ENCODE measurements around the gene MFSD2A. TPM values are rescaled to one million over a fixed set of nuclear protein-coding genes. Genes with fewer than 3 reads are reported as not detected.

MFSD2A gene
- total RNA-seq, 1 experiment from 2014 or later, result 8.0 TPM

DNA sequence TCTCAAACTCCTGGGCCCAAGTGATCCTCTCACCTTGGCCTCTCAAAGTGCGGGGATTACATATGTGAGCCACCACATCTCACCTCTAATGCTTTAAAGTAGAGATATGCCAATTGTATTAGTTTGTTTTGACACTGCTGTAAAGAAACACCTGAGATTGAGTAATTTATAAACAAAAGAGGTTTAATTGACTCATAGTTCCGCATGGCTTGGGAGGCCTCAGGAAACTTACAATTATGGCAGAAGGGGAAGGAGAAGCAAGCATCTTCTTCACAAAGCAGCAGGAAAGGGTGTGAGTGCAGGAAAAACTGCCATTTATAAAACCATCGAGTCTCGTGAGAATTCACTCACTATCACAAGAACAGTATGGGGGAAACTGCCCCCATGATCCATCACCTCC is 49.8 kb upstream of the MFSD2A start (continued):
- TF ChIP-seq, protein P1, sequence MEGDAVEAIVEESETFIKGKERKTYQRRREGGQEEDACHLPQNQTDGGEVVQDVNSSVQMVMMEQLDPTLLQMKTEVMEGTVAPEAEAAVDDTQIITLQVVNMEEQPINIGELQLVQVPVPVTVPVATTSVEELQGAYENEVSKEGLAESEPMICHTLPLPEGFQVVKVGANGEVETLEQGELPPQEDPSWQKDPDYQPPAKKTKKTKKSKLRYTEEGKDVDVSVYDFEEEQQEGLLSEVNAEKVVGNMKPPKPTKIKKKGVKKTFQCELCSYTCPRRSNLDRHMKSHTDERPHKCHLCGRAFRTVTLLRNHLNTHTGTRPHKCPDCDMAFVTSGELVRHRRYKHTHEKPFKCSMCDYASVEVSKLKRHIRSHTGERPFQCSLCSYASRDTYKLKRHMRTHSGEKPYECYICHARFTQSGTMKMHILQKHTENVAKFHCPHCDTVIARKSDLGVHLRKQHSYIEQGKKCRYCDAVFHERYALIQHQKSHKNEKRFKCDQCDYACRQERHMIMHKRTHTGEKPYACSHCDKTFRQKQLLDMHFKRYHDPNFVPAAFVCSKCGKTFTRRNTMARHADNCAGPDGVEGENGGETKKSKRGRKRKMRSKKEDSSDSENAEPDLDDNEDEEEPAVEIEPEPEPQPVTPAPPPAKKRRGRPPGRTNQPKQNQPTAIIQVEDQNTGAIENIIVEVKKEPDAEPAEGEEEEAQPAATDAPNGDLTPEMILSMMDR (IDR thresholded peaks at IDR 0.05 in 2 of 3, conservative IDR thresholded peaks at IDR 0.05 in 1 of 3; ENCODE audit: borderline replicate concordance in 1 of 3, insufficient read depth in 1 of 3, low read depth in 2 of 3, low read length in 2 of 3), result no peak
- TF ChIP-seq EZH2 (IDR thresholded peaks at IDR 0.05) (no peak), JUND (IDR thresholded peaks at IDR 0.05) (no peak), ELF1 (IDR thresholded peaks at IDR 0.05; ENCODE audit: borderline replicate concordance, low read depth) (no peak), SRF (IDR thresholded peaks at IDR 0.05; ENCODE audit: low read depth) (no peak)
- TF ChIP-seq, protein P2, sequence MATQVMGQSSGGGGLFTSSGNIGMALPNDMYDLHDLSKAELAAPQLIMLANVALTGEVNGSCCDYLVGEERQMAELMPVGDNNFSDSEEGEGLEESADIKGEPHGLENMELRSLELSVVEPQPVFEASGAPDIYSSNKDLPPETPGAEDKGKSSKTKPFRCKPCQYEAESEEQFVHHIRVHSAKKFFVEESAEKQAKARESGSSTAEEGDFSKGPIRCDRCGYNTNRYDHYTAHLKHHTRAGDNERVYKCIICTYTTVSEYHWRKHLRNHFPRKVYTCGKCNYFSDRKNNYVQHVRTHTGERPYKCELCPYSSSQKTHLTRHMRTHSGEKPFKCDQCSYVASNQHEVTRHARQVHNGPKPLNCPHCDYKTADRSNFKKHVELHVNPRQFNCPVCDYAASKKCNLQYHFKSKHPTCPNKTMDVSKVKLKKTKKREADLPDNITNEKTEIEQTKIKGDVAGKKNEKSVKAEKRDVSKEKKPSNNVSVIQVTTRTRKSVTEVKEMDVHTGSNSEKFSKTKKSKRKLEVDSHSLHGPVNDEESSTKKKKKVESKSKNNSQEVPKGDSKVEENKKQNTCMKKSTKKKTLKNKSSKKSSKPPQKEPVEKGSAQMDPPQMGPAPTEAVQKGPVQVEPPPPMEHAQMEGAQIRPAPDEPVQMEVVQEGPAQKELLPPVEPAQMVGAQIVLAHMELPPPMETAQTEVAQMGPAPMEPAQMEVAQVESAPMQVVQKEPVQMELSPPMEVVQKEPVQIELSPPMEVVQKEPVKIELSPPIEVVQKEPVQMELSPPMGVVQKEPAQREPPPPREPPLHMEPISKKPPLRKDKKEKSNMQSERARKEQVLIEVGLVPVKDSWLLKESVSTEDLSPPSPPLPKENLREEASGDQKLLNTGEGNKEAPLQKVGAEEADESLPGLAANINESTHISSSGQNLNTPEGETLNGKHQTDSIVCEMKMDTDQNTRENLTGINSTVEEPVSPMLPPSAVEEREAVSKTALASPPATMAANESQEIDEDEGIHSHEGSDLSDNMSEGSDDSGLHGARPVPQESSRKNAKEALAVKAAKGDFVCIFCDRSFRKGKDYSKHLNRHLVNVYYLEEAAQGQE (IDR thresholded peaks at IDR 0.05; ENCODE audit: low read depth), result no peak
- TF ChIP-seq, protein P3, sequence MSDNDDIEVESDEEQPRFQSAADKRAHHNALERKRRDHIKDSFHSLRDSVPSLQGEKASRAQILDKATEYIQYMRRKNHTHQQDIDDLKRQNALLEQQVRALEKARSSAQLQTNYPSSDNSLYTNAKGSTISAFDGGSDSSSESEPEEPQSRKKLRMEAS (IDR thresholded peaks at IDR 0.05), result no peak
